Activated naive CD4-positive, alpha-beta T cell treated with anti-CD3 and anti-CD28 coated beads, Interleukin-2, amount 50 U/mL, for 24 hours (primary cell): ENCODE data around the gene PTHLH.

Experiments
- H3K27ac Mint-ChIP-seq: one replicate; pipeline ENCODE4 v1.8.0; 2021; ENCODE audit warnings: mild to moderate bottlenecking, mixed read lengths
- H3K27me3 Mint-ChIP-seq: one replicate; pipeline ENCODE4 v1.8.0; 2021; ENCODE audit warnings: mixed read lengths
- H3K36me3 Mint-ChIP-seq: one replicate; pipeline ENCODE4 v1.8.0; 2021; ENCODE audit warnings: mixed read lengths
- H3K4me1 Mint-ChIP-seq: one replicate; pipeline ENCODE4 v1.8.0; 2021; ENCODE audit warnings: mixed read lengths
- H3K4me3 Mint-ChIP-seq: one replicate; pipeline ENCODE4 v1.8.0; 2021; ENCODE audit warnings: mild to moderate bottlenecking, mixed read lengths
- H3K9me3 Mint-ChIP-seq: one replicate; pipeline ENCODE4 v1.8.0; 2021; ENCODE audit warnings: mixed read lengths

The PTHLH gene

DNA sequence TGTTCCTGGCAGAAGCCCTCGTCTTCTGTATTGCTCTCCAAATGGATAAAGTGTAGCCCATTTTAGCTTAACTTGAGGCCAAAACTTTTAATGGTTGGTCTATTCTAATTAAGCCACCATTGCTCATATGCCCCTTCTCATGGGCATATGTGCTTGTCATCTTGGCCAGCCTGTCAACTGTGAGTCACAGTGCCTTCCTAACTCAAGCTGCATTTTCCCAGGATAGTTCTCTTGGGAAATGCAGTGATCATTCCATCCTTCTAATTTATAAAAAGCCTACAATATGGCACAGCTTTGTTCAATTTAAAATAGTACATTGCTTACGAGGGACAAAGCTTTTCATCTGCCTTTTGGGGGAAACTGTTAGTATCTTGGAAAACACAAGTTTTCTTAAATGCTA, 6.6 kb downstream of the PTHLH start:
- Mint-ChIP-seq H3K27me3 (peaks cover 57% of the 10 kb centered on the region), H3K4me3 (no peak overlapping the region), H3K4me1 (peaks cover 10% of the 10 kb centered on the region), H3K36me3 (peaks cover 2% of the 10 kb centered on the region), H3K9me3 (no peaks in the 10 kb centered on the region), H3K27ac (no peak overlapping the region)

DNA sequence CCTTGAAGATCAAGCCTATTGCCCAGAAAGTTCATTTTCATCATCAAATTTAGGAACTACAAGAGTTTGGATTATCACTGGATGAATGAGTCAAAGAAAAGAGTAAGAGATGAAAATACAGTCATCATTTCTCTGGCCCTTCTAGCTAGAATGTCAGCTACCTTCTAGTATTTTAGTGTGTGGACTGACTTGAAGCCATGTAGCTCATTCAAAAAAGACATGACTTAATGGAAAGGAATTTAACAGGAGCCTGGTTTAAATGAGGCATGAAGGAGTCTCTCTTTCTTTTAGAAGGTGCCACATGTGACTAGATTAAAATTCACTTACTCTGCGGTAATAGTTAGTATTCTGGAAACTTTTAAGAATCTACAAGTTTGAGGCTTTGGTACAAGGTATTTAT, 7.1 kb downstream of the PTHLH start:
- H3K27me3 Mint-ChIP-seq, result peaks cover 56% of the 10 kb centered on the region
- no peak overlapping the region for H3K27ac Mint-ChIP-seq
- peaks cover 8% of the 10 kb centered on the region for H3K4me1 Mint-ChIP-seq
- H3K9me3 Mint-ChIP-seq, result no peaks in the 10 kb centered on the region
- H3K36me3 Mint-ChIP-seq, result peaks cover 2% of the 10 kb centered on the region
- H3K4me3 Mint-ChIP-seq, result no peak overlapping the region

DNA sequence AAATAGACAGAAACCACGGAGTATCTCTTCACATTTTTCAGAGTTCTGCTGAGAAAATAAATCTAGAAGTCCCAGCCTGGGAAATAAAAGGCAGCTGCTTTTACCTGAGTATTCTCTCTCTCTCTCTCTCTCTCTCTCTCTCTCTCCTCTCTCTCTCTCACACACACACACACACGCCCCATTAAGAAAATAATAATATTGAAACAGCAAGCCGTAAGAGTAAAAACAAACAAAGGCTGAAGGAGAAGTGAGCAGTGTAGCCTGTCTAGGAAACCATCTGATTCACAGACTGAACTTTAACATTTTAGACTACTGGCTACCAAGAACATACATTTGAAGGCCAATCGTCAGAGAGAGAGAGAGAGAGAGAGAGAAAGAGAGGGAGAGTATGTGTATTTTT, 8.4 kb downstream of the PTHLH start:
- Mint-ChIP-seq H3K27me3 (peaks cover 54% of the 10 kb centered on the region), H3K9me3 (no peaks in the 10 kb centered on the region)

GRCh38 chr12:27960821-27961220, 11.7 kb downstream of the PTHLH start:
- H3K27ac Mint-ChIP-seq, result no peak overlapping the region
- H3K9me3 Mint-ChIP-seq, result no peaks in the 10 kb centered on the region
- peaks cover 53% of the 10 kb centered on the region for H3K27me3 Mint-ChIP-seq
- no peaks in the 10 kb centered on the region for H3K4me1 Mint-ChIP-seq
- no peak overlapping the region for H3K4me3 Mint-ChIP-seq
- H3K36me3 Mint-ChIP-seq, result peaks cover 2% of the 10 kb centered on the region

More for the DNA sequence above, 8.4 kb downstream of the PTHLH start:
- Mint-ChIP-seq H3K36me3 (peaks cover 2% of the 10 kb centered on the region), H3K4me1 (no peaks in the 10 kb centered on the region), H3K27ac (no peak overlapping the region), H3K4me3 (no peak overlapping the region)

DNA sequence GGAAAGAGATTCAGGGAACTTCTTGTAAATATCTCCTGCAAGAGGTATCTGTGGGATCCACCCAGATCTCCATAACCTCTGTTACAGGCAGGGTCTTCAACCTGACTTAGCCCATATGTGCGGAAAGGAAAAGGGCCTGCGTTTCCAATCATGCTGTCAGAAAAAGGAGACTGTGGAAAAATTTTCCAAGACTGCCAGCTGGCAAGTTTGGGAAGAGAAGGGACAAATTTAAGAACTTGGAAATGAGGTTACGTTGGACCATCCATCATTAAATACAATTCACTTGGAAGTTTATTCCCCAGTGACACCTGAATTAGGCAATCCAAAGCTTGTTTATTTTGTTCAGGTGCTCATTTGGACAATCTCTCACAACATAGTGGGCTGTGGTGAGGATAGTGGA, 13.9 kb downstream of the PTHLH start:
- Mint-ChIP-seq H3K4me3 (no peak overlapping the region), H3K27me3 (peaks cover 43% of the 10 kb centered on the region), H3K36me3 (peaks cover 2% of the 10 kb centered on the region), H3K9me3 (no peaks in the 10 kb centered on the region), H3K4me1 (no peaks in the 10 kb centered on the region), H3K27ac (no peak overlapping the region)

- no peak overlapping the region for H3K4me3 Mint-ChIP-seq
- peaks cover 32% of the 10 kb centered on the region for H3K27me3 Mint-ChIP-seq
- no peak overlapping the region for H3K27ac Mint-ChIP-seq
- H3K4me1 Mint-ChIP-seq, result no peaks in the 10 kb centered on the region
- H3K36me3 Mint-ChIP-seq, result no peaks in the 10 kb centered on the region
- H3K9me3 Mint-ChIP-seq, result no peaks in the 10 kb centered on the region
Measured at GRCh38 chr12:27957366-27957765, 15.2 kb downstream of the PTHLH start.

DNA sequence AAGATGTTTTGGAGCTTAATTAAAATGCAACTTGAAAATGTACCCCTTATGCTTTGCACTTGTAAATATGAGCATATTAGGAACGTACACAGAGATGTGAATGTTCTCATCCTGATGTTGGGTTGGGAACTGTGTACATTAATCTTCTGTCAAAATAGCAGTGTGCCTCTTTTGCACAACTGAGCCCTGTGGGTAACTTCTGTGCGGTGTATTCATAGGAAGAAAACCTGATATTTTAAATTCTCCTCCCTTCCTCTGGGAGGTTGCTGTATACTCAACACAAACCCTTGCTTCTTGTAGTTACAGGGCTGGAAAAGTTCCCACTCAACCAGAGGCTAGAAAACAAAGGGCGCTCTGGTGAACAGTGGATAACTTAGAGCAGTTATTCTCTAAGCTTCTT, 18.7 kb downstream of the PTHLH start:
- H3K4me1 Mint-ChIP-seq, result no peaks in the 10 kb centered on the region
- no peaks in the 10 kb centered on the region for H3K9me3 Mint-ChIP-seq
- no peak overlapping the region for H3K27ac Mint-ChIP-seq
- no peaks in the 10 kb centered on the region for H3K36me3 Mint-ChIP-seq
- peaks cover 19% of the 10 kb centered on the region for H3K27me3 Mint-ChIP-seq
- no peak overlapping the region for H3K4me3 Mint-ChIP-seq

DNA sequence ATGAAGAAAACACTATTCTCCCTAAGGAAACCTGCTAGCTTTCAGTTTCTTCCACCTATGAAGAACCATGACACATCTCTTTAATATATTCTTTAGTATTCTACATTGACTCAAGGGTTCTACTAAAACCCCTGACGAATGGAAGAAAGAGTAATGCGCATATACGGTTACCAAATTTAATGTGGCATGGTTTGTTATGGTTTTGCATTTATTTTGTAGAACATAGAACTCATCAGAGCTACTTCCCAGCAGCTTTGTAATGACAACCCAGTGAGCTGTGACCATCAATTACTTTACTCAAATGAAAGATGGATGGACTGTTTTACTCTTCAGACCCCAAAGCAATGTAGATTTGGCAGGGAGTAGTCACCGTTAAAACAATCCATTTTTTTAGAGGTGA, 19.2 kb downstream of the PTHLH start:
- Mint-ChIP-seq H3K9me3 (no peaks in the 10 kb centered on the region), H3K27me3 (peaks cover 19% of the 10 kb centered on the region), H3K4me3 (no peak overlapping the region), H3K4me1 (no peaks in the 10 kb centered on the region), H3K36me3 (no peaks in the 10 kb centered on the region), H3K27ac (no peak overlapping the region)

DNA sequence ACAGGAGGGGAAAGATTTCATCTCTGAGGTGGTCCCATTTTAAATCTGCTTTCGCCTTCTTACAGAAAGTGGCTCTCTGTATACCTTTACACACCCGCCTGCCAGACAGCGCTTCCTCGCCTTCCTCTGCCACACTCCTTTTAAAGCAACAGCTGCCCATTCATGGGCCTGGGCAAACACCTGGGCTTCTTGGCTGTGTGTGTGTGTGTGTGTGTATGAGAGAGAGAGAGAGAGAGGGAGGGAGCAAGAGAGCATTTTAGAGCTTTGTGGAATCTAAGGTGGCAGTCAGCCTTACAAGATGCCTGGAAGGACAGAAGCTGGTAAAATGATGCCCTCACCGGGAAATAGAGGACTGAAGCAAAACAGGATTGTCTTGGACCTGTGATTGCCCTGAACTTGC, 20.0 kb downstream of the PTHLH start:
- Mint-ChIP-seq H3K9me3 (no peaks in the 10 kb centered on the region), H3K27me3 (peaks cover 15% of the 10 kb centered on the region)

GRCh38 chr12:27951898-27952297, 20.6 kb downstream of the PTHLH start:
- no peak overlapping the region for H3K4me3 Mint-ChIP-seq
- no peaks in the 10 kb centered on the region for H3K36me3 Mint-ChIP-seq
- H3K27ac Mint-ChIP-seq, result no peak overlapping the region
- no peaks in the 10 kb centered on the region for H3K4me1 Mint-ChIP-seq
- H3K27me3 Mint-ChIP-seq, result peaks cover 12% of the 10 kb centered on the region
- H3K9me3 Mint-ChIP-seq, result no peaks in the 10 kb centered on the region

More for the DNA sequence above, 20.0 kb downstream of the PTHLH start:
- H3K4me3 Mint-ChIP-seq, result no peak overlapping the region
- no peaks in the 10 kb centered on the region for H3K36me3 Mint-ChIP-seq
- H3K4me1 Mint-ChIP-seq, result no peaks in the 10 kb centered on the region
- no peak overlapping the region for H3K27ac Mint-ChIP-seq

- Mint-ChIP-seq H3K4me3 (no peak overlapping the region), H3K27me3 (peaks cover 8% of the 10 kb centered on the region)
Measured at GRCh38 chr12:27946421-27946820, 26.1 kb downstream of the PTHLH start.

DNA sequence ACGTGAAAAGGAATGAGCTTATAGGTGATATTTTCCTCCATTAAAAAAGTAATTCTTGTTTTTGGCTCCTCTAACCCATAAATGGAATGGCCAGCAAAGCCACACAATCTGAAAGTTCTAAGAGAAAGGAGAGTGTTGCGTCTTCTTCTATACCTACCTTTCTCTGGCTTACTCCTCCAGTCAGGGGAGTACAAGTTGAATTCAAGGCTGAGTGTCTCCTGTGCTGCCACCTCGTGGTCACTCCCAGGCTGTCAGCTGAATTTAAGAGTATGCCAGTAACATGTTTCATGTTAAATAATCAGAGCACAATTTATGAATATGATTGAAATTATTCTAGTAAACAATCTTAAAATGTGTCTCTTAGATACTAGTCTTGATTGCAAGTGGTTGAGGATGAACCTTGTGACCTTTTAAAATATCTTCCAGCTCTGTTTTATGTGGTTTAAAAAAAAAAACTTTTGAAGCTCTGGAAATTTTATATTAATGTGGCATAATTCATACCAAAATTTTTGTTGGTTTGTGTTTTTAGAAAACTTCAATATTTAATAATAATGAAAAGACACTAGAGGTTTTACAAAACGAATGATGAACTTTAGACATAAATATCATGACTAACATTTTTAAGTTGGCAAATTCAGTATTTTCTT, 31.7 kb downstream of the PTHLH start:
- Mint-ChIP-seq H3K4me1 (peaks cover 3% of the 10 kb centered on the region), H3K27ac (no peak overlapping the region), H3K27me3 (peaks cover 7% of the 10 kb centered on the region), H3K9me3 (no peaks in the 10 kb centered on the region), H3K4me3 (no peak overlapping the region), H3K36me3 (no peaks in the 10 kb centered on the region)

More at GRCh38 chr12:27946421-27946820, 26.1 kb downstream of the PTHLH start:
- Mint-ChIP-seq H3K27ac (no peak overlapping the region), H3K9me3 (no peaks in the 10 kb centered on the region), H3K4me1 (no peaks in the 10 kb centered on the region), H3K36me3 (no peaks in the 10 kb centered on the region)

- Mint-ChIP-seq H3K36me3 (no peaks in the 10 kb centered on the region), H3K4me3 (no peak overlapping the region), H3K27me3 (peaks cover 7% of the 10 kb centered on the region), H3K4me1 (peaks cover 3% of the 10 kb centered on the region), H3K9me3 (no peaks in the 10 kb centered on the region), H3K27ac (peak overlapping the region; percentile 56)
Measured at GRCh38 chr12:27940245-27940644, 32.3 kb downstream of the PTHLH start.

- Mint-ChIP-seq H3K36me3 (no peaks in the 10 kb centered on the region), H3K27me3 (peaks cover 6% of the 10 kb centered on the region), H3K4me1 (peaks cover 3% of the 10 kb centered on the region), H3K9me3 (no peaks in the 10 kb centered on the region), H3K4me3 (no peak overlapping the region), H3K27ac (no peak overlapping the region)
Measured at GRCh38 chr12:27937768-27938167, 34.8 kb downstream of the PTHLH start.

- Mint-ChIP-seq H3K27ac (no peak overlapping the region), H3K27me3 (peaks cover 6% of the 10 kb centered on the region), H3K4me1 (peaks cover 3% of the 10 kb centered on the region), H3K9me3 (no peaks in the 10 kb centered on the region), H3K36me3 (no peaks in the 10 kb centered on the region), H3K4me3 (no peak overlapping the region)
Measured at GRCh38 chr12:27936196-27936595, 36.3 kb downstream of the PTHLH start.

- Mint-ChIP-seq H3K9me3 (no peaks in the 10 kb centered on the region), H3K4me3 (no peak overlapping the region), H3K27me3 (peaks cover 8% of the 10 kb centered on the region)
Measured at GRCh38 chr12:27934276-27934675, 38.3 kb downstream of the PTHLH start.

DNA sequence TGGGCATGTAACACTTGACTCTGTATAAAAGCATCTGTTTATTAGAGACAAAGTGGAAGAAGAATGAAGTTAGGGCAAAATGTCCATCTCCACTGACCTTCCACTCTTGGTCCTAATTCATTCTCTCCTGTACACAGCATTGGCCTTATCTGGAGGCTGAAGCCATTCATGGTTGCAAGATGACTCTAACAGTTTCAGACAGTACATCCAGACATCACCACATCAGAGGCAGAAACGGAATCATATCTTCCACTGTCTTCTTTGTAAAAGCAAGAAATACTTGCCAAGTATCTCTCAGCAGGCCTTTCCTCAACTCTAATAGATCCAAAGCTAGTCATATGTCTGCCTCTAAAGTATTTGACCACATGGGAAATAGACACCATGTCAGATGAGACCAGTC, 41.1 kb downstream of the PTHLH start:
- Mint-ChIP-seq H3K36me3 (no peaks in the 10 kb centered on the region), H3K27me3 (peaks cover 3% of the 10 kb centered on the region), H3K4me1 (no peaks in the 10 kb centered on the region), H3K9me3 (no peaks in the 10 kb centered on the region), H3K4me3 (no peak overlapping the region), H3K27ac (no peak overlapping the region)

More at GRCh38 chr12:27934276-27934675, 38.3 kb downstream of the PTHLH start:
- no peaks in the 10 kb centered on the region for H3K36me3 Mint-ChIP-seq
- H3K4me1 Mint-ChIP-seq, result no peaks in the 10 kb centered on the region
- no peak overlapping the region for H3K27ac Mint-ChIP-seq
